K562 (cell line): Measurements from ENCODE around the gene MRPS26. TPM values are rescaled to one million over a fixed set of nuclear protein-coding genes. Genes with fewer than 3 reads are reported as not detected.
A peak's percentile ranks its signal among the peaks of the same experiment; 100 is the strongest.

ENCODE experiments used
- ATAC-seq: fragments of 200-7000 bp; cut with Tn5 transposase; 3 replicates; pipeline ENCODE4 v1.9.1; 2020; ENCODE audit warnings: moderate library complexity
- BruUV-seq: library from RNA; stranded (reverse); fragments of 400-500 nt; replicated peaks from 2 replicates; lab custom pipeline; 2021; lab: Mats Ljungman, UMichigan
- CTCF ChIA-PET: fragments of 300-600 bp; formaldehyde crosslinking; extraction: SDS; loops from one replicate; lab custom pipeline; 2021; ENCODE audit warnings: low intra/inter-chr PET ratio; lab: Yijun Ruan, JAX
- POLR2A ChIA-PET: fragments of 300-600, 350-650 bp; sonication (Branson Sonifier 250); formaldehyde crosslinking; extraction: SDS; loops from one replicate; lab custom pipeline; 2021; ENCODE audit warnings: antibody characterized with exemption, inconsistent platforms; lab: Yijun Ruan, JAX
- DNase-seq, 4 experiments: peaks; one replicate each; pipeline versions ENCODE4 v3.0.0 to v3.0.0-alpha.2; 2011 to 2018; ENCODE audit warnings: low spot score in 3 of 4, mixed read lengths in 3 of 4; ENCODE audit errors: extremely low read depth in 1 of 4
- FAIRE-seq: peaks from 2 replicates; lab custom pipeline; 2011; peaks lifted over from hg19 to GRCh38; lab: Jason Lieb, UNC
- H2AFZ ChIP-seq: 2 replicates; pipeline ENCODE4 v1.6.0; 2011; ENCODE audit warnings: low read depth, low read length, control low read depth, inconsistent platforms
- H3K27ac ChIP-seq: fragments of 200-600 bp; 3 replicates; pipeline ENCODE4 v1.8.0; 2011; ENCODE audit warnings: low read depth, mild to moderate bottlenecking, control low read depth, inconsistent platforms, low read length, moderate library complexity, mixed read lengths; ENCODE audit errors: extremely low read depth
- H3K27me3 ChIP-seq, 2 experiments: fragments of 300-600 bp in 1 of 2; 2 replicates in 1 of 2; 3 replicates in 1 of 2; pipeline versions ENCODE4 v1.6.0 to v1.8.0; 2011; ENCODE audit warnings: inconsistent platforms in 2 of 2, low read length in 2 of 2, mild to moderate bottlenecking in 1 of 2, mixed read lengths in 1 of 2, moderate library complexity in 1 of 2; ENCODE audit not compliant: control insufficient read depth in 2 of 2, insufficient read depth in 2 of 2
- H3K36me3 ChIP-seq: fragments of 300-600 bp; 3 replicates; pipeline ENCODE4 v1.8.0; 2011; ENCODE audit warnings: mild to moderate bottlenecking, low read length, inconsistent platforms; ENCODE audit not compliant: control insufficient read depth, insufficient read depth
- H3K4me1 ChIP-seq, 2 experiments: fragments of 200-600 bp in 1 of 2; replicated peaks in 1 of 2; 2 replicates in 1 of 2; 3 replicates in 1 of 2; pipeline versions ENCODE4 v1.5.1 to v1.8.0; 2011; ENCODE audit warnings: inconsistent platforms in 2 of 2, low read length in 2 of 2, mild to moderate bottlenecking in 1 of 2, mixed read lengths in 1 of 2, moderate library complexity in 1 of 2; ENCODE audit not compliant: control insufficient read depth in 2 of 2, insufficient read depth in 2 of 2
- H3K4me2 ChIP-seq: 2 replicates; pipeline ENCODE4 v1.6.1; 2011; ENCODE audit warnings: low read length, control low read depth, inconsistent platforms, mixed read lengths; ENCODE audit not compliant: insufficient read depth
- H3K4me3 ChIP-seq: fragments of 200-600 bp; sonication (generic), shearing (Covaris generic); 2 replicates; pipeline ENCODE4 v1.5.1; 2016; ENCODE audit warnings: control low read depth, inconsistent platforms
- H3K79me2 ChIP-seq: fragments of 200-600 bp; 3 replicates; pipeline ENCODE4 v1.8.0; 2011; ENCODE audit warnings: low read length, inconsistent platforms; ENCODE audit not compliant: control insufficient read depth, insufficient read depth
- H3K9ac ChIP-seq, 2 experiments: 2 replicates each; pipeline versions ENCODE4 v1.6.0 to v1.6.1; 2011; ENCODE audit warnings: low read depth in 2 of 2, low read length in 2 of 2, control low read depth in 1 of 2, inconsistent platforms in 1 of 2, mild to moderate bottlenecking in 1 of 2, mixed read lengths in 1 of 2; ENCODE audit not compliant: insufficient read depth in 1 of 2
- H3K9me1 ChIP-seq: one replicate; pipeline ENCODE4 v1.6.0; 2011; ENCODE audit warnings: inconsistent platforms, mild to moderate bottlenecking, low read length, moderate library complexity; ENCODE audit not compliant: control insufficient read depth, insufficient read depth
- H3K9me3 ChIP-seq: replicated peaks from 2 replicates; pipeline ENCODE4 v1.5.1; 2011; ENCODE audit warnings: low read depth, low read length, inconsistent platforms; ENCODE audit not compliant: control insufficient read depth, insufficient read depth
- H4K20me1 ChIP-seq: replicated peaks from 2 replicates; pipeline ENCODE4 v1.6.1; 2011; ENCODE audit warnings: low read length, inconsistent platforms, mixed read lengths; ENCODE audit not compliant: control insufficient read depth, insufficient read depth
- ARID1B ChIP-seq: fragments of 450-650 bp; IDR thresholded peaks from 2 replicates; pipeline ENCODE4 v1.6.1; 2016; ENCODE audit warnings: antibody characterized with exemption, mild to moderate bottlenecking, inconsistent platforms
- CBX5 ChIP-seq: IDR thresholded peaks from 2 replicates; pipeline ENCODE4 v1.6.1; 2014; ENCODE audit warnings: low read depth, borderline replicate concordance
- CCAR2 ChIP-seq: fragments of 200-400 bp; formaldehyde crosslinking; IDR thresholded peaks from 2 replicates; pipeline ENCODE4 v1.6.1; 2017; ENCODE audit warnings: mild to moderate bottlenecking, low read depth, low read length
- ELF4 ChIP-seq: fragments of 450-650 bp; formaldehyde crosslinking; IDR thresholded peaks from 2 replicates; pipeline ENCODE4 v1.4.0; 2022; ENCODE audit warnings: missing genetic modification characterization
- ELK3 ChIP-seq: fragments of 450-650 bp; formaldehyde crosslinking; IDR thresholded peaks from 2 replicates; pipeline ENCODE4 v1.4.0; 2020; ENCODE audit warnings: mild to moderate bottlenecking
- FOXA3 ChIP-seq, 2 experiments: fragments of 450-650 bp in 1 of 2; sonication (generic) in 1 of 2; formaldehyde crosslinking; IDR thresholded peaks in 1 of 2; conservative IDR thresholded peaks in 1 of 2; 2 replicates each; pipeline versions ENCODE4 v1.4.0 to v1.8.0; 2020 to 2022; ENCODE audit warnings: mild to moderate bottlenecking in 2 of 2, missing genetic modification reagents in 1 of 2
- FOXJ3 ChIP-seq: sonication (generic); formaldehyde crosslinking; IDR thresholded peaks from 2 replicates; pipeline ENCODE4 v1.4.0; 2020; ENCODE audit warnings: mild to moderate bottlenecking, missing genetic modification reagents
- HDAC1 ChIP-seq, 2 experiments: fragments of 450-650 bp; IDR thresholded peaks; 2 replicates each; pipeline ENCODE4 v1.6.1; 2016 to 2017; ENCODE audit warnings: inconsistent platforms in 1 of 2, mild to moderate bottlenecking in 1 of 2, moderate library complexity in 1 of 2
- HLTF ChIP-seq: fragments of 450-650 bp; IDR thresholded peaks from 2 replicates; pipeline ENCODE4 v1.6.1; 2016
- HNRNPUL1 ChIP-seq: fragments of 200-400 bp; formaldehyde crosslinking; IDR thresholded peaks from 2 replicates; pipeline ENCODE4 v1.6.1; 2017; ENCODE audit warnings: low read length
- KLF6 ChIP-seq: fragments of 250-450 bp; sonication (Bioruptor Pico); IDR thresholded peaks from 2 replicates; pipeline ENCODE4 v1.4.0; 2020; ENCODE audit warnings: mild to moderate bottlenecking, moderate library complexity, borderline replicate concordance
- MCM7 ChIP-seq, 2 experiments: fragments of 450-650 bp; IDR thresholded peaks; 2 replicates each; pipeline ENCODE4 v1.6.1; 2016 to 2018
- MLX ChIP-seq, 2 experiments: fragments of 450-650 bp in 1 of 2; sonication (generic) in 1 of 2; formaldehyde crosslinking; conservative IDR thresholded peaks; 2 replicates each; pipeline versions ENCODE4 v1.4.0 to v1.8.1; 2020 to 2022; ENCODE audit warnings: mild to moderate bottlenecking in 1 of 2, missing genetic modification reagents in 1 of 2
- MTA2 ChIP-seq: fragments of 450-650 bp; IDR thresholded peaks from 2 replicates; pipeline ENCODE4 v1.6.1; 2016; ENCODE audit warnings: low read depth
- PCBP2 ChIP-seq: fragments of 200-400 bp; formaldehyde crosslinking; IDR thresholded peaks from 2 replicates; pipeline ENCODE4 v1.6.1; 2018; ENCODE audit warnings: low read length, low read depth, mild to moderate bottlenecking, moderate library complexity; ENCODE audit not compliant: poor library complexity, severe bottlenecking
- PTBP1 ChIP-seq: fragments of 200-400 bp; formaldehyde crosslinking; IDR thresholded peaks from 2 replicates; pipeline ENCODE4 v1.6.1; 2017; ENCODE audit warnings: low read depth, low read length
- TRIM28 ChIP-seq: fragments of 450-650 bp; IDR thresholded peaks from 2 replicates; pipeline ENCODE4 v1.6.1; 2017
- TSHZ1 ChIP-seq: fragments of 250-450 bp; sonication (Bioruptor Pico); IDR thresholded peaks from 2 replicates; pipeline ENCODE4 v1.4.0; 2020; ENCODE audit warnings: mild to moderate bottlenecking, moderate library complexity
- ZBTB17 ChIP-seq: fragments of 450-650 bp; formaldehyde crosslinking; IDR thresholded peaks from 2 replicates; pipeline ENCODE4 v1.4.0; 2020; ENCODE audit warnings: mild to moderate bottlenecking
- ZNF551 ChIP-seq: fragments of 250-450 bp; sonication (Bioruptor Pico); IDR thresholded peaks from 2 replicates; pipeline ENCODE4 v1.5.0; 2021; ENCODE audit warnings: mild to moderate bottlenecking, moderate library complexity
- ZNF57 ChIP-seq: fragments of 450-650 bp; formaldehyde crosslinking; IDR thresholded peaks from 2 replicates; pipeline ENCODE4 v1.4.0; 2020; ENCODE audit warnings: mild to moderate bottlenecking, moderate library complexity
- ZNF695 ChIP-seq: fragments of 450-650 bp; formaldehyde crosslinking; IDR thresholded peaks from 2 replicates; pipeline ENCODE4 v1.4.0; 2020; ENCODE audit warnings: mild to moderate bottlenecking, moderate library complexity
- WGBS: fragments of 100-300 bp; shearing (Covaris generic); methylation state at CpG from one replicate; pipeline ENCODE4 v1.1.6; 2016; ENCODE audit warnings: low coverage, mixed read lengths; ENCODE audit not compliant: insufficient coverage; ENCODE audit errors: missing lambda C conversion rate; 5-methylcytosine and 5-hydroxymethylcytosine counted together
- in situ Hi-C: fragments of 300-500 bp; cut with MboI; formaldehyde crosslinking; loops from 4 replicates; pipeline ENCODE4 v1.15.0; 2018; ENCODE audit warnings: inconsistent platforms, mixed read lengths
- intact Hi-C: fragments of 100-400 bp; cut with micrococcal nuclease; formaldehyde crosslinking; loops from 2 replicates; pipeline ENCODE4 v1.14.2; 2022
- polyA plus RNA-seq, 8 experiments: library from polyadenylated mRNA; depleted of rRNA in 4 of 8; stranded (reverse) in 5 of 8; unstranded in 3 of 8; fragments of >200 nt; fragmentation: Nextera tagmentation in 2 of 8; fragmentation: Illumina TruSeq in 1 of 8; extraction: Ambion mirVana in 2 of 8; extraction: Trizol in 1 of 8; gene quantifications; 2 replicates each; pipeline versions ENCODE4 v1.2.1 to v1.2.3, GENCODE V29; 2011 to 2014; ENCODE audit warnings: inconsistent platforms in 1 of 8, missing spikeins in 1 of 8
- total RNA-seq, 7 experiments: library from RNA; depleted of rRNA in 6 of 7; stranded (reverse); fragments of >200 nt in 6 of 7; fragmentation: Illumina TruSeq in 2 of 7; extraction: Trizol in 2 of 7; gene quantifications; 2 replicates each; pipeline versions ENCODE4 v1.2.1 to v1.2.3, GENCODE V29; 2011 to 2021; ENCODE audit warnings: low replicate concordance in 1 of 7

The MRPS26 gene
- total and polyA plus RNA-seq, 9 of the 15 experiments (the other 6 are each of a cell fraction or from before 2014, with no cell fraction given): 2.7 to 70.5 (median 28.8) TPM

GRCh38 chr20:3084986-3085360 lies 39.1 kb downstream of the MRPS26 start:
- BruUV-seq: no TSS peak
- DNase-seq (peak; percentile 37 to 51 (median 47)), FAIRE-seq (no peak), ATAC-seq (peak; percentile 71)
- H3K4me1 ChIP-seq: peaks cover 0 to 28% of the 10 kb centered on the region in 2 experiments; a peak in 3 of 5 replicates
- no peaks in the 10 kb centered on the region for H3K36me3 ChIP-seq
- H3K9me3 ChIP-seq: no peaks in the 10 kb centered on the region
- no peak overlapping the region for H3K4me3 ChIP-seq
- H3K9ac ChIP-seq: peak overlapping the region in 1 of 2 experiments; percentile 68; a peak in 1 of 4 replicates
- H4K20me1 ChIP-seq: no peaks in the 10 kb centered on the region
- H2AFZ ChIP-seq: no peak overlapping the region
- H3K79me2 ChIP-seq: no peaks in the 10 kb centered on the region
- CTCF ChIA-PET: no interaction called here
- no peaks in the 10 kb centered on the region for H3K27me3 ChIP-seq
- in situ Hi-C loops: no loop called here
- peaks cover 3% of the 10 kb centered on the region for H3K9me1 ChIP-seq
- H3K4me2 ChIP-seq: no peak overlapping the region
- 8% methylated on average over 4 of the region's 7 CpGs for WGBS
- POLR2A ChIA-PET: no interaction called here
- intact Hi-C loops: no loop called here
- no peak overlapping the region for H3K27ac ChIP-seq
- TF ChIP-seq ZNF57 (CRISPR knock-in tag) (no peak), ZNF695 (CRISPR knock-in tag) (no peak), MLX (CRISPR knock-in tag; conservative IDR thresholded peaks at IDR 0.05) (no peak), FOXJ3 (CRISPR knock-in tag) (no peak), HNRNPUL1 (no peak), ELF4 (CRISPR knock-in tag) (no peak), PCBP2 (no peak), KLF6 (no peak), ELK3 (CRISPR knock-in tag) (no peak), CBX5 (no peak), TSHZ1 (CRISPR knock-in tag) (no peak), ZBTB17 (CRISPR knock-in tag) (no peak), FOXA3 (CRISPR knock-in tag; conservative IDR thresholded peaks at IDR 0.05 in 1 of 2, IDR thresholded peaks at IDR 0.05 in 1 of 2) (peak in 1 of 2 experiments; percentile 80; a peak in 1 of 4 replicates), CCAR2 (no peak), PTBP1 (no peak), ZNF551 (CRISPR knock-in tag) (no peak), TRIM28 (no peak), HLTF (no peak), MTA2 (peak; percentile 22; the same call in 1 of the 2 replicates), MCM7 (IDR thresholded peaks at IDR 0.05) (no peak), HDAC1 (IDR thresholded peaks at IDR 0.05) (no peak), ARID1B (peak; percentile 55)
